ENCODE data around the gene AJM1.
A peak's percentile ranks its signal among the peaks of the same experiment; 100 is the strongest.
"Not testable (repeated sequence)": the region's sequence is repeated elsewhere in the genome, so short reads cannot be mapped to it uniquely, and the experiment has no call there.

Gene AJM1

GRCh38 chr9:136843801-136844740, 1.8 kb downstream of the AJM1 start:
- Mint-ChIP-seq H3K36me3 (ENCODE audit: low read depth) (peaks cover 17% of the 10 kb centered on the region), H3K4me3 (peak overlapping the region; percentile 39), H3K4me1 (ENCODE audit: low read depth) (peaks cover 26% of the 10 kb centered on the region), H3K27me3 (peaks cover 32% of the 10 kb centered on the region), H3K27ac (peak overlapping the region; percentile 50)
- DNase-seq: peak; percentile 83
- H3K9me3 Mint-ChIP-seq: not testable (repeated sequence)

GRCh38 chr9:136844761-136845464, 2.6 kb downstream of the AJM1 start:
- peak overlapping the region; percentile 11 for H3K27ac Mint-ChIP-seq
- H3K4me1 Mint-ChIP-seq (ENCODE audit: low read depth): peaks cover 29% of the 10 kb centered on the region
- H3K36me3 Mint-ChIP-seq (ENCODE audit: low read depth): peaks cover 15% of the 10 kb centered on the region
- no peak for DNase-seq
- H3K4me3 Mint-ChIP-seq: no peak overlapping the region
- H3K27me3 Mint-ChIP-seq: peaks cover 32% of the 10 kb centered on the region
- no peaks in the 10 kb centered on the region for H3K9me3 Mint-ChIP-seq

GRCh38 chr9:136845465-136846260, 3.4 kb downstream of the AJM1 start:
- H3K27ac Mint-ChIP-seq: peak overlapping the region; percentile 11
- DNase-seq: no peak
- no peak overlapping the region for H3K4me3 Mint-ChIP-seq
- H3K36me3 Mint-ChIP-seq (ENCODE audit: low read depth): peaks cover 15% of the 10 kb centered on the region
- no peaks in the 10 kb centered on the region for H3K9me3 Mint-ChIP-seq
- peaks cover 32% of the 10 kb centered on the region for H3K27me3 Mint-ChIP-seq
- H3K4me1 Mint-ChIP-seq (ENCODE audit: low read depth): peaks cover 32% of the 10 kb centered on the region

GRCh38 chr9:136846376-136847087, 4.3 kb downstream of the AJM1 start:
- Mint-ChIP-seq H3K9me3 (no peaks in the 10 kb centered on the region), H3K4me3 (peak overlapping the region; percentile 38), H3K36me3 (ENCODE audit: low read depth) (peaks cover 22% of the 10 kb centered on the region), H3K27ac (peak overlapping the region; percentile 71), H3K4me1 (ENCODE audit: low read depth) (peaks cover 32% of the 10 kb centered on the region), H3K27me3 (peaks cover 32% of the 10 kb centered on the region)
- no peak for DNase-seq

GRCh38 chr9:136847088-136847825, 5.0 kb downstream of the AJM1 start:
- Mint-ChIP-seq H3K9me3 (no peaks in the 10 kb centered on the region), H3K36me3 (ENCODE audit: low read depth) (peaks cover 25% of the 10 kb centered on the region), H3K4me3 (peak overlapping the region; percentile 92), H3K27me3 (peaks cover 32% of the 10 kb centered on the region), H3K4me1 (ENCODE audit: low read depth) (peaks cover 28% of the 10 kb centered on the region), H3K27ac (peak overlapping the region; percentile 81)
- no peak for DNase-seq

- H3K4me3 Mint-ChIP-seq: peak overlapping the region; percentile 92
- peaks cover 32% of the 10 kb centered on the region for H3K27me3 Mint-ChIP-seq
- H3K27ac Mint-ChIP-seq: peak overlapping the region; percentile 81
- no peaks in the 10 kb centered on the region for H3K9me3 Mint-ChIP-seq
- DNase-seq: peak; percentile 86
- peaks cover 26% of the 10 kb centered on the region for H3K36me3 Mint-ChIP-seq (ENCODE audit: low read depth)
- peaks cover 26% of the 10 kb centered on the region for H3K4me1 Mint-ChIP-seq (ENCODE audit: low read depth)
These were observed 5.6 kb downstream of the AJM1 start for GRCh38 chr9:136847826-136848392.

GRCh38 chr9:136848393-136849037, 6.2 kb downstream of the AJM1 start:
- Mint-ChIP-seq H3K4me3 (peak overlapping the region; percentile 92), H3K27me3 (peaks cover 30% of the 10 kb centered on the region), H3K36me3 (ENCODE audit: low read depth) (peaks cover 26% of the 10 kb centered on the region), H3K9me3 (no peaks in the 10 kb centered on the region), H3K4me1 (ENCODE audit: low read depth) (peaks cover 22% of the 10 kb centered on the region), H3K27ac (peak overlapping the region; percentile 80)
- peak; percentile 66 for DNase-seq

- Mint-ChIP-seq H3K36me3 (ENCODE audit: low read depth) (peaks cover 26% of the 10 kb centered on the region), H3K27ac (peak within 1 kb of the TSS; percentile 97), H3K4me3 (peak within 1 kb of the TSS; percentile 92), H3K4me1 (ENCODE audit: low read depth) (peaks cover 20% of the 10 kb centered on the region), H3K27me3 (peaks cover 26% of the 10 kb centered on the region), H3K9me3 (no peaks in the 10 kb centered on the region)
- peak; percentile 98 for DNase-seq
These were observed 7.0 kb downstream of the AJM1 start, which contains the start of gene PHPT1 for GRCh38 chr9:136849038-136849959. Gene PHPT1, plus strand, starts transcription at chr9:136849409. Its CDS starts 22 bp downstream, at chr9:136849431.

GRCh38 chr9:136849960-136850865, 7.9 kb downstream of the AJM1 start:
- H3K27me3 Mint-ChIP-seq: peaks cover 23% of the 10 kb centered on the region
- H3K27ac Mint-ChIP-seq: peak overlapping the region; percentile 74
- H3K4me1 Mint-ChIP-seq (ENCODE audit: low read depth): peaks cover 19% of the 10 kb centered on the region
- DNase-seq: no peak
- peak overlapping the region; percentile 92 for H3K4me3 Mint-ChIP-seq
- peaks cover 26% of the 10 kb centered on the region for H3K36me3 Mint-ChIP-seq (ENCODE audit: low read depth)
- no peaks in the 10 kb centered on the region for H3K9me3 Mint-ChIP-seq

- Mint-ChIP-seq H3K9me3 (no peaks in the 10 kb centered on the region), H3K36me3 (ENCODE audit: low read depth) (peaks cover 26% of the 10 kb centered on the region), H3K27me3 (peaks cover 16% of the 10 kb centered on the region), H3K4me1 (ENCODE audit: low read depth) (peaks cover 18% of the 10 kb centered on the region), H3K4me3 (no peak overlapping the region), H3K27ac (no peak overlapping the region)
- DNase-seq: no peak
These were observed 8.8 kb downstream of the AJM1 start for GRCh38 chr9:136850866-136851775.
